Medulla oblongata (tissue), 1 donor: ENCODE measurements around the gene PRKAR1A.
"Not testable (repeated sequence)": the region's sequence is repeated elsewhere in the genome, so short reads cannot be mapped to it uniquely, and the experiment has no call there.

ENCODE experiments used
- DNase-seq: peaks from one replicate; pipeline ENCODE4 v3.0.0-alpha.2; 2015; ENCODE audit errors: extremely low spot score

The PRKAR1A gene

DNA sequence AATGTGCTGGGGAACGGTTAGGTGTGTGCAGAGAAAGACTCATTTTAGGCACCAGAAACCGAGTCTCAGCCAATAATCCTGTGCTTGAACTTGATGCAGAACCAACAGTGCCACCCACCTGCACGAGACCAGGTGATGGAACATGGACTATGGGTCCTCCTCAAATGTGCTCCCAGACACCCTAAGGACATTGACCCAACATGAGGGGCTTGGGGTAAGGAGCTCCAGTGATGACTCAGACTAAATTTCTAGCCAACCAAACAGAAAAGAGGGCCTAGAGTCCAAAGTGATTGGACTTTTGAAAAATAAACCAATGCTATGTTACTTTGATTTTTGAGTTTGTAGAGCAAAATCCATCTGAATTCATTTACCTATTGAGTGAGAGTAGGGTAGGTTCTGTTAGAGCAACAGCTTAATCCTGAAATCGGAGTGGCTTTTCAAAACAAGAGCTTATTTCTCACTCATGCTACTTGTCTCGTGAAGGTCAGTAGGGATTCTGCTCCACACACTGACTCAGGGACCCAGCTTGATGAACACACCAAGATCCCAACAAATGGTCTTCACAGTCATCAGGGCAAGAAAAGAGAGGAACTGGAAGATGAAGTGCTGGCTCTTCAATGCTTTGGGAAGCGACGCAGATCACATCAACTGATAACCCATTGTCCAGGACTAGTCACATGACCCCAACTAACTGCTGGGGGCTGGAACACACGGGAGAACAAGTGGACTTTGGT is 67.1 kb downstream of the PRKAR1A start:
- DNase-seq, result no peak

DNA sequence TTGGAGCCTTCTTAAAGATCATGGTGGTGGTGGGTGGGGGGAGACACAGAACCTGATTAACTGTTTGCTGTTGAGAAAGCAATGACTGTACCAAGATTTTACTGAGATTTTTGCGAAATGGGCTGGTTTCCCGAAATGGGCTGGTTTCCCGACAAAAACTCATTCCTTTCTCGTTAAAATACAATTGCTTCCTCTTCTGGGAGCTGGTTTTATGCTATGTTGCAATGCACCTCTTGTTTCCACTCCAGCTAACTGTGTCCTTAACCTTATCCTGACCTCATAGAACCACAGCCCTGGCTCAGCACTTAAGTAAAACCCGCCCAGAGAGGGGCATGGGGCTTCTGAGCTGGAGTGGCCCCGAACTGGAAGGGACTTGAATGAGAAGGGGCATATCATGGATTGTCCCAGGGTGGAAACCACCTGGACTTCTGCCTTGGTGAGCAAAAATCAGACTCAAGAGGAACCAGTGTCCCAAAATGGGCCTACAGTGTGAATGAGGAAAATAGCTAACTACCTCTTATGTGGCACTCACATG is 68.1 kb downstream of the PRKAR1A start:
- DNase-seq, result no peak

DNA sequence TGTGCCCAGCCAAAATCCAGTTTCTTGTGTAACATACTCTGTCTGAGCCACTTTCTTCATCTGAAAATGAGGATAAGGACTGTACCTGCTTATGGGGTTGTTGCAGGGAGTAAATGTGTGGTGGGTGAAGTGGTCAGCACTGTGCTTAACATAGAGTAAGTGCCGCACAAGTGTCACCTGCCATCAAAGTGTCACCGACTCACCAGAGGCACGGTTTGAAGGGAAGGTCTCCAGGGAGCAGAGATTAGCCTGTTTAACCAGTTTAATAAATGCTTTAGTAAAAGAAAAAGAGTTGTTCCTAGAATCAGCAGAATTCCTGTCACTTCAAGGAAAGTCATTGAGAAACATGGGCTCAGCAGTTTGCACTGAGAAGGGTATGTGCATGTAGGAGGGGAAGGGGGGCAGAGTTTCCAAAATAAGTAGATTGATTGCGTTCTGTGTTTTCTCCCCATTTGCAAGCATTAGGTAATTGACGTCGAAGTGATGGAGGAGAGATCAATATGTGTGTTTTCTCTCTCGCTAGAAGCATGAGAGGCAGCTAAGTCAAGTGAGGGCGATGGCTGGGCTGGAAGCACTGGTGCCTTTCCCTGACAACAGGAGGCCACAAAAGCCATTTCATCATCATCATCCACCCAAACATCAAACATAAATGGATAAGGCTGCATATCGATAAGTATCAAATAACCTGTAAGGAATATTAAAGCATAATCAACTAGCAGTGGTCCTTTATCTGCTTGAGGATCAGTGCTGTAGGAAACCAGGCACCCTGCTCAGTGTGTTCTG is 69.8 kb downstream of the PRKAR1A start:
- no peak for DNase-seq

DNA sequence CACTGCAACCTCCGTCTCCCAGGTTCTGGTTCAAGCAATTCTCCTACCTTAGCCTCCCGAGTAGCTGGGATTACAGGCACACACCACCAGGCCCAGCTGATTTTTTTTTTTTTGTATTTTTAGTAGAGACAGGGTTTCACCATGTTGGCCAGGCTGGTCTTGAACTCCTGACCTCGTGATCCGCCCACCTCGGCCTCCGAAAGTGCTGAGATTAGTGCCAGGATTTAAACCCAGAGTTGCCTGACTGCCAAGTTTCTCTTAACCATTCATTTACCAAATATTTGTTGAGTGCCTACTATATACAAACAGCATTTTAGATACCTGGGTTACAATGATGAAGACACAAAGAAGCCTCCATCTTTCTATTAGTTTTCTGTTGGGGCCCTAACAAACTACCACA is 70.6 kb downstream of the PRKAR1A start:
- not testable (repeated sequence) for DNase-seq

DNA sequence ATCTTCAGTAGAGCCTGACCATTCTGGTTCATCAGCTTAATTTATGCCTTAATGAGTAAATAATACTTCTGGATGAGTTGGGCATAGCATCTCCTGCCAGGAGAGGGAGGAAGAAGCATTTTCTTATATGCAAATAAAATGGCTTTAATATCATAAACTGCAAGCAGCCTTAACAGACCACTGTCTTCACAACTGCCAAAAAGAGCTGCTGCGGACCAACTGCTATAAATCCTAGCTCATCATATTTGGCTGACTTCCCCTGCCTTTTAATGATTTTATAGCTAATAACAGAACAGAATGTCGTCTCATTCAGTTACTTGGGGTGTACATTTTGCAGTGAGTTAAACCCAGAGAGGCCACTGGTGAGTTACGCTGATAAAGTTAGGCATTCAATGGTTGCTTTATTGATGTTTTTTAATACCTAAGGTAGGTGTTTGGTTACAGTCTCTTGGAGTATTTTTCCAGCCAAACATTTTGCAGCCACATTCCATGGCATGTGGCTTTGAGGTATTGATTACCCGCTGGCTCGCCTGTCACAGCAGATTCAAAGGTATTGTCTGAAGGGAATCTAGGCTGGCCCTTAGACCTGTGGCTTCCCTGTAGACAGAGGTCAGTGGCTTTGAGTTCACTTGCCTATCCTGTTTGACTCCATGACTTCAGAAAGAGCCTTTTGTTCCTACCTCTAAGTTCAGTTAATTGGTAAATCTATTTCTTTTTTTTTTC is 72.5 kb downstream of the PRKAR1A start:
- no peak for DNase-seq

DNA sequence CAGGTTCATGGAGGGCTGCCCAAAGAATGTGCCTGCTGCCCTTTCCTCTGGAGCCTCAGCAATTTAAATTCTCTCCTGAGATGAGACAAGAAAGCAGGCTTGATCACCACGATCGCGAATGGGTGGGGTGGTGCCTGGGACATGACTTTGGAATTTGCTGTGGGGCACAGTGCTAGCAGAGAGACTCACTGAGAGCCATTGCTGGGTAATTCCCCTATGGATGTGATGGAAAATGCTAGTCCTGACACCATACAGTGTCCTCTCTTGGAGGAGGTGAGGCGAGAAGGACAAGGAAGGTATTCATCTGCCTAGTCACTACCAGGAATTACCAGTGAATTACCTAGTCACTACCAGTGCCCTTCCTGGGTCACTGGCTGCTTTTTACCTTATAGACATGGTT is 73.4 kb downstream of the PRKAR1A start:
- DNase-seq, result no peak

DNA sequence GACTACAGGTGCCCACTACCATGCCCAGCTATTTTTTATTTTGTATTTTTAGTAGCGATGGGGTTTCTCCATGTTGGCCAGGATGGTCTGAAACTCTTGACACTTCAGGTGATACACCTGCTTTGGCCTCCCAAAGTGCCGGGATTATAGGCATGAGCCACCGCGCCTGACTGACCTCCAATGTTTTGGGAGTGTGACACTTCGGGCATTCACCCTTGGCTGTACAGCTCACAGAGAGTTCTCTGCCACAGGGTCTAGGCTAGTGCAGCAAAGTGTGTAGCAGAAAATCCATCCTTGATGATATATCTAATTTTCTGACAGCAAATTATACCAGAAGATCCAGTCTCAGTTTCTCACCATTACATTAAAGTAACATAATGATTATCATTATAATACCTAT is 74.8 kb downstream of the PRKAR1A start:
- DNase-seq, result no peak

DNA sequence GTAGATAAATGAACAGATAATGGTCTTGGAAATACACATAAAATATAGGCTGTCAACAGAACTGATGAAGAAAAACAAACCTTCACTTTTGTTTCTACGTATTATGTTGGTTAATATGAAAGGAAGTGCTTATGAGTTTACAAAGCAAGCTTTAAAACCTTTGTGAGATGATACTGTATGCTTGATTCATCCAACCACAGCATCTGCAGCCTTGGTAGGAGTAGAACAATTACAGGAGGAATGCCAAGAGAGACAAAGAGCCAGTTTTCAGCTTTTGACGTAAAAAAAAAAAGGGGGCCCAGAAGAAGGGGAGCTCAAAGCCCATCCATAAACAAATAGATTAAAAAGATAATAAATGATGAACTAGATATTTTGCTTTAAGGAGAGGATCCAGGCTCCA is 75.6 kb downstream of the PRKAR1A start:
- DNase-seq, result no peak

DNA sequence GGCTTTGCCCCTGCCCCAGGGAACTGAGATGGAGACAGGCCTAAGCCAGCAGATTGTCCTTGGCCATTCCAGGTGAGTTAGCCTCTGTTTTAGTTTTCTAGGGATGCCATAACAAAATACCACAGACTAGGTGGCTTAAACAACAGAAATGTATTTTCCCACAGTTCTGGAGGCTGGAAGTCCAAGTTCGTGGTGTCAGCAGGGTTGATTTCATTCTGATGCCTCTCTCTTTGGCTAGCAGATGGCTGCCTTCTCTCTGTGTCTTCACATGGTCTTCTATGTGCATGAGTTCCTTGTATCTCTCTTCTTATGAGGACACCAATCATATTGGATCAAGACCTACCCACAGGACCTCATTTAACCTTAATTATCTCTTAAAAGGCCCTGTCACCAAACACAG is 76.1 kb downstream of the PRKAR1A start:
- no peak for DNase-seq

DNA sequence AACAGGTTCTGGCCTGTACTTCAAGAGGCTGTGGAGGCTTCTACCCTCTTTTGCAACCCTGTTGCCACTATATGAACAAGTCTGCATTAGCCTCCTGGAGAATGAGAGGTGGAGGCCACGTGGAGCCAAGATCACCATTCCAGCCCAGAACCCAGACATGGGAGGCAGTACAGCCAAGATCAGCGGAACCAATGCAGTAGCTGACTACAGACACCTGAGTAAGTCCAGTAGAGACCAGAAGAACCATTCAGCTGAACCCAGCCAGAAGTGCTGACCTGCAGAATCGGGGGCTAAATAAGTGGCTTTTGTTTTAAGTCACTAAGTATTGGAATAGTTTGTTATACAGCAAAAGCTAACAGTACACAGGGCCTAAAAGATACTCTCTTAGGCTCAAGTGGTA is 76.9 kb downstream of the PRKAR1A start:
- DNase-seq, result no peak

DNA sequence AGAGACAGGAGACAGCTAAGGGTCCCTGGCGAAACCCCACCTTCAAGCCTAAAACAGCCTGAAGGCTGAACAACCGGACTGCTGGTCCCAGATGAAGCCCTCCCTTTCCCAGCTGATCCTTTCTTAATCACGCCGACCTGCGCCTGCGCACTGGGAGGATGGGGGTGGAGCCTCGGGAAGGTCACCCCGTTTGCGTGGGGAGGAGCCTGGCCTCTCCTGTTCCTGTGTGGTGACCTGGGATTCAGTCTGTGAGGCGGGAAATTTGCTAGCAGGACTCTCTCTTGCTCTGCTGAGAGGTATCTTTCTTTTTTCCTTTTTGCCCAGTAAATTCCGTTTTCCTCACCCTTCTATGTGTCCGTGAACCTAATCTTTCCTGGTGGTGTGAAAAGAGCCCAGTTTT is 79.4 kb downstream of the PRKAR1A start:
- no peak for DNase-seq

DNA sequence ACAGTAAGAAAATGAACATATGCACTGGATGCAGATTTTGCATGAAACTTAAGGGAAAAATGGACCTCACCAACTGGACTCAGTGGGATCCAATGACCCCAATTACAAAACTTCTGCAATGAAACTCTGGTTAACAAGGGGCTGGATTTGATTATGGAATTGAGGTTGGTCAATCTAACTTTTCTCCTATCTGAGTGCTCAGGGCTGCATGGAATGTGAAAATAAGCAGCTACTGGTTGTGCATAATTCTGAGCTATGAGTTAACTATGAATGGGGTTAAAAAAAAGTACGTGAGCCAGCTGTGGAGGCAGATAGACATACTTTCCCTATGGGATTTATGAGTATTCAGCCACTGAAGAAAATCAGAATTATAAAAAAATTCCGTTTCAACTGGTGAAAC is 79.8 kb downstream of the PRKAR1A start:
- no peak for DNase-seq

DNA sequence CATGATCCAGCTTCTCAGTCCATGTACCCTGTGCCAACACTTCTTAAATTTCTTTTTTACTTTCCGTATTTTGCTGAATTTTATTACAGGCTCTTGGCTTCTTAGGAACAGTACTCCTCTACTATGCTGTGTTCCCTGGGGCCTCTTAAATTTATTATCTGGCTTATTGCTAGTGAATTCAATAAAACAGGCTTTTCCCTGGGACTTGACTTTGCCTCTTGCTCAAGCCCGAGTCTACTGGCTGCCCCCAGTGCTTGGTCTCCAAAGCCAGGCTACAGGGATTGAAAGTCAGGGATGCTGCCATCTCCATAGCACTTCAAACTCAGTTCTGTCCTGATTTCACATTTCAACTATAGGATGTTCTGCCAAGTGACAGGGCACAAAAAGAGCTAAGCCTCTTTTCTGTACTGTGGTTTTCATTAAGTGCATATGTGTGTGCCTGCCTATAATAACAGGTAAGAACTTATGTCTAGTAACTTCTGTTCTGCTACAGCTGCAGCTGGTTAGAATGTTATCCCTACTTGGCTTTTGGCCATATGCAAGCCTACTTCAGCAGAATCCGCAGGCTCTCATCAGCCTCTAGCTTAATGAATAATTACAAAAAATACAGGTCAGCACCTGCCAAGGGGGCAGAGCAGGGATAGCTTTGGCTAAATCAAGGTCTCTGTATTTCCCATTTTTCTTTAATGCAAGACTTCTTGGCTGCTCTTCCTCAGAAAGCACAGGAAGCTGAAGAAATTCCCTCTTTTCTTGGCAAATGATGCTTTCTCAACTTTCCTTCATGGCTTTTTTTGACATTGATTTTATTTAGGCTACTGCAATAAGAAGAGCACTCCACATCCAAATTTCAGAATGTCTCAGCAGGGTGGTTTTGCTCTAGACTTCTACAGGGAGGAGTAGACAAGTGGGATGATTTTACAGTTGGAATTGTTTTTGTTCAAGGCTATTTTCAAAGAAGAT is 80.7 kb downstream of the PRKAR1A start:
- DNase-seq, result no peak

DNA sequence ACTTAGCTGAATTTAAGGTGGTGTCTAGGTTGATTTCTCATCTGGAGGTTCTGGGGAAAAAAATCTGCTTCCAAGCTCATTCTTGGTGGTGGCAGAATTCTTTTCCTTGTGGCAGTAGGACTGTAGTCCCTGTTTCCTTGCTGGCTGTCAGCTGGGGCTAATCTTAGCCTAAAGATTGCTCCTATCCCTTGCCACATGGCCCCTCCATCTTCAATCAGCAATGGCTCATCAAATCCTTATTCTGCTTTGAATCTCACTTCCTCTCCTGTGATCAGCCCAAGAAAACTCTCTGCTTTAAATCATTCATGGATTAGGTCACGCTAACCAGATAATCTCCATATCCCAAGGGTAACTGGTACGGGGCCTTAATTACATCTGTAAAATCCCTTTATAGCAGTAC is 82.3 kb downstream of the PRKAR1A start:
- DNase-seq, result no peak

DNA sequence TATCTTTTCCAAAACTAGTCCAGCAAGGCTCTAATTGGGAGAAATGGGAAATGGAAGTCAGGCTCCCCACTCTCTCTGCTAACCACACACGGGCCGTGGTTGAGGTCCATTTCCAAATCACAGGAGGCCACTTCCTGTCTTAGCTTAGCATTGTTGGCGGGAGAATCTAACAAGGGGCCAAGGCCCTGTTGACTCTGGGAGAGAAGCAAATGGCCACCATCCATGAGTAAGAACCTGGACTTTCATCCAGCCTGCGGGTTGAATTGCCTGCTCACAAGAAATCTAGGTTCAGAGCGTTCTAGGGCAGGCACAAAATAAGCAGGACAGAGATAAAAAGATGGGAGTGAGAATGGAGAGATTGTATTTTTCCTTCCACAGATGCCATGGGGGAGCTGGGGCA is 83.3 kb downstream of the PRKAR1A start:
- no peak for DNase-seq

DNA sequence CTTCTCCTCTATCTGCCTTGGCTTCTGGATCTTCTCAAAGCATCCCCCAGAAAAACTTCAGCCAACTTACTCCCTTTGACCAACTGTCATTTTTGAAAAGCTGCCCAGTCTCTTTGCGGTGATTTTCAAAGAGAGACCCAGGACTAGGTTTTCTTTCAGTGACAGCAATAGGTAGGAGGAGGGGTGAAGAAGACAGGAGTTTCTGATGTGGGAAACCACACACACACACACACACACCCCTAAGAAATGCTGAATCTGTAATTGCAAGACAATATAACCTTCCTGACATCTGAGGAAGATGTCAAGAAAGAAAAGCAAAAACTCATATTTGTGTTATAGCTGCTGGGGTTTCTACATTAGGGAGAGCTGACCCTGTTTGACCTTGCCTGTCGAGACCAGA is 83.8 kb downstream of the PRKAR1A start:
- DNase-seq, result no peak

DNA sequence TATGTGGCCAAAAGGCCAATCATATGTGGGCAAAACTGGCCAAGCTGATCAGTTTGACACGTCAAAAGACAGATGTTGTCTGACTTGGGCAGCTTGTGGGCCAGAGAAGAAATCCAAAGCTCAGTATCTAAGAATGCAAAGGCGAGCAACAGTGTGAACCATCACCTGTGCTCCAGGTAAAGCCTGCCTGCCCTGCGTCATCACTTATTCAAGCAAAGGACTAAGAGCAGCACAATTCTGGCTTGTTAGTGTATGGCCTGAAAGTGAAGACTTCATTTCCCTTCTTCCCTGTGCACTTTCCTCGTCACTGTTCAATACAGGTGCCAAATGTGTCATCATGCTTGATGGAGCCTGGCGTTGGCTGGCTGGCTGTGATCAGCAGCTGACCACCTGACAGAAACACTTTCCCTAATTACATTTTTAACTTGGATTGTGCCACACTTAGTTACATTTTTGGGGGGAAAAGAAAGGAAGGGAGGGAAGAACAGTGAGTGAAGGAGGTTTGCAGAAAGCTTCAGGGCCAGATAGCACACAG is 84.2 kb downstream of the PRKAR1A start:
- DNase-seq, result no peak

DNA sequence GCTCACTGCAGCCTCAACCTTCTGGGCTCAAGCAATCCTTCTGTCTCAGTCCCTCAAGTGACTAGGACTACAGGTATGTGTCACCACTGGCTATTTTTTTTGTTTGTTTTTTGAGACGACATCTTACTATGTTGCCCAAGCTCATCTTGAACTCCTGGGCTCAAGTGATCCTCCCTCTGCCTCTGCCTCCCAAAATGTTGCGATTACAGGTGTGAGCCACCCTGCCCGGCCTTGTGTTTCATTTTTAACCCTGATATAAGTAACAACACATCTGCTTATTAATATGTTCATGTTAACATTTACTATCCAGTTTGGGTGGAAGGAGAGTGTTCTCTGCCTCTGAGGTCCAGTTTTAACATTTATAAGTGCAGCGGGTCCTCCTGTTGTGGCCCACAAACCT is 85.8 kb downstream of the PRKAR1A start:
- DNase-seq, result no peak

DNA sequence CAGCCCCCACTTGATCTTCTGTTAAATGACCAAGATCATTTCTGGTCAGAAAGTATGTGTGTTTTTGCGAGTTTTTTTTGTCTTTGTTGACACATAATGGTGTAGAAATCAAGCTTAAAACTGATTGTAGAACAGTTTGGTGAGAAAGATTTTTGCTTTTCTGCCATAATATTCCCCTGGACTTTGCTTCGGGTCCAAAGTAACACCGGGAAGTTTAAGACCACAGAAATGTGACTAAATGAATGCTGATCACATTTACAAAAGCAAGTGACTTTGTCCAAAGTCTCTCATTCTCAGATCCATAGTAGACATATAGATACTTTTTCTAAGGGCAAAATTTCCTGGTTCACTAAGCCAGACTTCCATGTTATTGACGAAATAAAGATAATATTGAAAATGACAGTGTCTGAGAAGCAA is 86.3 kb downstream of the PRKAR1A start:
- DNase-seq, result no peak

DNA sequence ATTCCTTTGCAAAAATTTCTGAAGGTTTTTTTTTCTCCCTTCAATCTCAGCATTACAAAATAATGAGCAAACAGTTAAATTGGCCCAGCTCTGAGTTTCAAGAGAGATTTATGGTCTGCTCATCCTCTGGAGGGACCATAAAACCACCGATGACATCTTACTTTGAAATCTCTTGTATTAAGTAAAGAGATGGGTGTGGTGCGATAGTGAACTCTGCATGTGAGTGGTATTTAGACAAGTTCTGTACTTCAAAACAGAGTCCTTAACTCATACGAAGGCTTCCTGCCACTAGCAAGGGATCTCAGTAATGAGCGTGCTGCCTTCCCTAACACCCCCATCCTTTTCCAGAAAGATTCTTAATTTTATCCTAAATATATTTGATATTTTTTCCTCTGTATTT is 86.9 kb downstream of the PRKAR1A start:
- DNase-seq, result no peak

DNA sequence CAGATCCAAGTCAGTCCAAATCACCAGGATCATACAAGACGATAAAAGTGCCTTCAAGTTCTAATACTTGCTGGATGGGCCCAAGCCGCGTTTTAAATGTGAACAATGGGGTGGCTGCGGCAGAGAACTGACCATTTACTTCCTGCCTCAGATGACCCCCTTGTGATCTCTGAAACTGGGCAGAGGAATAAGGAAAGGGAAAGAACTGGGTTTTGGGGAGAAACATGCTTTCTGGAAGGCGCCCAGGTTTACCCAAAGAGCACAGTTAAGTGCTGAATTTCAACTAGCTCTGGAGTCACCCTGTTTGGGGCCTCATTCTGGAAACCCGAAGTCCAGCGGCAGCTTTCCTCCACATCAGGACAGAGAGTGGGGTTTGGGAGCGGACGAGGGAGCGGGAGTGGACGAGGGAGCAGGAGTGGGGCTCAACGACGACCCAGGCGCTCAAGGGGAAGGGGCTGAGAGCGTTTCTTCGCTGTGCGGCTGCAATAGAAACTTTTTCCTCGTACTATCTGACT is 87.4 kb downstream of the PRKAR1A start:
- DNase-seq, result no peak
